H1 (cell line): ENCODE results near the gene SF3B6. TPM values are rescaled to one million over a fixed set of nuclear protein-coding genes. Genes with fewer than 3 reads are reported as not detected.

Experiments
- CTCF ChIA-PET: fragments of 300-600 bp; sonication (Branson Sonifier 250); formaldehyde crosslinking; loops from one replicate; lab custom pipeline; 2021; ENCODE audit not compliant: partially characterized antibody; lab: Charles Lee
- POLR2A ChIA-PET: fragments of 300-600 bp; sonication (Branson Sonifier 250); formaldehyde crosslinking; loops from one replicate; lab custom pipeline; 2021; ENCODE audit warnings: inconsistent platforms; ENCODE audit not compliant: partially characterized antibody; lab: Charles Lee
- DNase-seq, 2 experiments: peaks; one replicate each; pipeline versions ENCODE4 v3.0.0 to v3.0.0-alpha.2; 2010 to 2022; ENCODE audit warnings: low spot score in 2 of 2, low read depth in 1 of 2, mixed read lengths in 1 of 2
- FAIRE-seq: peaks from 2 replicates; lab custom pipeline; 2011; peaks lifted over from hg19 to GRCh38; lab: Jason Lieb, UNC
- H2AFZ ChIP-seq: 2 replicates; pipeline ENCODE4 v1.8.1; 2012; ENCODE audit warnings: low read length, inconsistent platforms
- H2AK5ac ChIP-seq: 2 replicates; pipeline ENCODE4 v1.6.1; 2013; ENCODE audit warnings: low read depth, low read length
- H2BK120ac ChIP-seq: replicated peaks from 2 replicates; pipeline ENCODE3; 2013; ENCODE audit warnings: low read depth, low read length, inconsistent platforms
- H2BK12ac ChIP-seq: 2 replicates; pipeline ENCODE4 v1.6.1; 2013; ENCODE audit warnings: low read depth, low read length
- H2BK15ac ChIP-seq: 2 replicates; pipeline ENCODE4 v1.6.1; 2013; ENCODE audit warnings: low read length
- H2BK20ac ChIP-seq: 2 replicates; pipeline ENCODE4 v1.6.1; 2013; ENCODE audit warnings: low read length
- H2BK5ac ChIP-seq: 2 replicates; pipeline ENCODE4 v1.6.1; 2013; ENCODE audit warnings: low read depth, low read length
- H3K14ac ChIP-seq: 2 replicates; pipeline ENCODE4 v1.6.1; 2013; ENCODE audit warnings: inconsistent platforms; ENCODE audit not compliant: insufficient read length
- H3K18ac ChIP-seq: 2 replicates; pipeline ENCODE4 v1.6.1; 2013; ENCODE audit warnings: low read length; ENCODE audit errors: extremely low read depth
- H3K23ac ChIP-seq: 2 replicates; pipeline ENCODE4 v1.6.1; 2013; ENCODE audit warnings: inconsistent platforms; ENCODE audit not compliant: insufficient read length
- H3K23me2 ChIP-seq: 2 replicates; pipeline ENCODE4 v1.6.1; 2013; ENCODE audit warnings: low read depth, low read length
- H3K27ac ChIP-seq: 2 replicates; pipeline ENCODE4 v1.6.1; 2011; ENCODE audit warnings: low read depth, low read length, inconsistent platforms
- H3K27me3 ChIP-seq, 4 experiments: replicated peaks in 1 of 4; 1 replicate in 1 of 4; 2 replicates in 3 of 4; pipeline versions ENCODE4 v1.6.1 to v1.8.1; 2011 to 2013; ENCODE audit warnings: low read length in 3 of 4, mild to moderate bottlenecking in 3 of 4, inconsistent platforms in 2 of 4, mixed read lengths in 2 of 4, moderate library complexity in 1 of 4; ENCODE audit not compliant: control insufficient read depth in 3 of 4, insufficient read depth in 3 of 4; ENCODE audit errors: extremely low read depth in 1 of 4
- H3K36me3 ChIP-seq, 4 experiments: 2 replicates each; pipeline versions ENCODE4 v1.6.1 to v1.8.1; 2011 to 2013; ENCODE audit warnings: mild to moderate bottlenecking in 4 of 4, low read length in 3 of 4, moderate library complexity in 2 of 4, control low read depth in 1 of 4, inconsistent platforms in 1 of 4; ENCODE audit not compliant: insufficient read depth in 4 of 4, control insufficient read depth in 2 of 4
- H3K4ac ChIP-seq: replicated peaks from 2 replicates; pipeline ENCODE3; 2013; ENCODE audit warnings: low read length, low read depth, mixed read lengths, inconsistent platforms; ENCODE audit not compliant: insufficient read length
- H3K4me1 ChIP-seq, 4 experiments: replicated peaks in 1 of 4; 1 replicate in 1 of 4; 2 replicates in 3 of 4; pipeline versions ENCODE4 v1.6.1 to v1.8.1; 2011 to 2013; ENCODE audit warnings: low read length in 3 of 4, inconsistent platforms in 2 of 4, mixed read lengths in 1 of 4; ENCODE audit not compliant: insufficient read depth in 4 of 4, control insufficient read depth in 3 of 4
- H3K4me2 ChIP-seq, 2 experiments: 2 replicates each; pipeline versions ENCODE4 v1.6.1 to v1.8.1; 2011 to 2013; ENCODE audit warnings: low read depth in 2 of 2, low read length in 2 of 2, control low read depth in 1 of 2, inconsistent platforms in 1 of 2, mild to moderate bottlenecking in 1 of 2; ENCODE audit not compliant: insufficient read depth in 1 of 2
- H3K4me3 ChIP-seq, 4 experiments: fragments of 200-600, 300-600 bp in 1 of 4; sonication (generic), shearing (Covaris generic), sonication (Bioruptor Twin) in 1 of 4; 2 replicates each; pipeline versions ENCODE4 v1.5.1 to v1.8.1; 2011 to 2016; ENCODE audit warnings: low read length in 4 of 4, low read depth in 3 of 4, control low read depth in 2 of 4, inconsistent platforms in 2 of 4, mild to moderate bottlenecking in 2 of 4, mixed read lengths in 1 of 4, moderate library complexity in 1 of 4; ENCODE audit not compliant: insufficient read depth in 2 of 4; ENCODE audit errors: extremely low read depth in 1 of 4
- H3K56ac ChIP-seq: replicated peaks from 2 replicates; pipeline ENCODE3; 2013; ENCODE audit warnings: low read depth, mild to moderate bottlenecking, mixed read lengths, low read length, inconsistent platforms; ENCODE audit not compliant: insufficient read length
- H3K79me1 ChIP-seq: 2 replicates; pipeline ENCODE4 v1.6.1; 2013; ENCODE audit warnings: low read depth, low read length, control low read depth
- H3K79me2 ChIP-seq, 2 experiments: 2 replicates each; pipeline versions ENCODE4 v1.6.1 to v1.8.1; 2012 to 2013; ENCODE audit warnings: low read length in 2 of 2, mild to moderate bottlenecking in 2 of 2, inconsistent platforms in 1 of 2; ENCODE audit not compliant: insufficient read depth in 2 of 2, control insufficient read depth in 1 of 2
- H3K9ac ChIP-seq, 4 experiments: replicated peaks in 1 of 4; 1 replicate in 1 of 4; 2 replicates in 3 of 4; pipeline versions ENCODE4 v1.6.1 to v1.8.1; 2011 to 2013; ENCODE audit warnings: low read depth in 3 of 4, low read length in 3 of 4, control low read depth in 2 of 4, mild to moderate bottlenecking in 2 of 4, moderate library complexity in 2 of 4, inconsistent platforms in 1 of 4; ENCODE audit errors: extremely low read depth in 1 of 4
- H3K9me3 ChIP-seq, 2 experiments: 2 replicates each; pipeline versions ENCODE4 v1.6.1 to v1.8.1; 2012 to 2013; ENCODE audit warnings: mild to moderate bottlenecking in 2 of 2, moderate library complexity in 2 of 2, control low read depth in 1 of 2, inconsistent platforms in 1 of 2, low read depth in 1 of 2, low read length in 1 of 2, mixed read lengths in 1 of 2; ENCODE audit not compliant: insufficient read depth in 2 of 2
- H4K20me1 ChIP-seq, 2 experiments: replicated peaks in 1 of 2; 2 replicates each; pipeline versions ENCODE3 to v1.8.1; 2011 to 2013; ENCODE audit warnings: inconsistent platforms in 2 of 2, low read length in 2 of 2, mild to moderate bottlenecking in 1 of 2; ENCODE audit not compliant: insufficient read depth in 2 of 2, control insufficient read depth in 1 of 2
- H4K5ac ChIP-seq: 2 replicates; pipeline ENCODE4 v1.6.1; 2013; ENCODE audit warnings: low read length, low read depth, mixed read lengths, inconsistent platforms; ENCODE audit not compliant: insufficient read length
- H4K8ac ChIP-seq: 2 replicates; pipeline ENCODE4 v1.8.0; 2013; ENCODE audit warnings: mild to moderate bottlenecking, moderate library complexity, low read length, inconsistent platforms; ENCODE audit not compliant: insufficient read depth; ENCODE audit errors: extremely low read depth
- H4K91ac ChIP-seq: replicated peaks from 2 replicates; pipeline ENCODE3; 2013; ENCODE audit warnings: low read length, mixed read lengths, inconsistent platforms; ENCODE audit not compliant: insufficient read length
- FOSL1 ChIP-seq: IDR thresholded peaks from 2 replicates; pipeline ENCODE4 v1.6.1; 2011; ENCODE audit warnings: mild to moderate bottlenecking, low read depth, low read length, moderate library complexity; ENCODE audit not compliant: insufficient read depth
- JUND ChIP-seq: IDR thresholded peaks from 2 replicates; pipeline ENCODE4 v1.6.1; 2011; ENCODE audit warnings: mild to moderate bottlenecking, improper control_type of control experiment, low read length
- SRF ChIP-seq: IDR thresholded peaks from 2 replicates; pipeline ENCODE4 v1.6.1; 2011; ENCODE audit warnings: mild to moderate bottlenecking, low read depth, low read length, moderate library complexity
- WGBS, 2 experiments: shearing (Covaris generic) in 1 of 2; methylation state at CpG; one replicate each; pipeline versions ENCODE4 v1.1.6 to v1.1.7; 2013 to 2015; ENCODE audit warnings: low lambda C conversion rate in 2 of 2, mixed read lengths in 2 of 2, inconsistent platforms in 1 of 2, low coverage in 1 of 2, missing lambda C conversion rate in 1 of 2; ENCODE audit not compliant: insufficient replicate concordance in 2 of 2, insufficient coverage in 1 of 2, insufficient read length in 1 of 2; ENCODE audit errors: extremely low coverage in 1 of 2, missing lambda C conversion rate in 1 of 2; 5-methylcytosine and 5-hydroxymethylcytosine counted together
- polyA plus RNA-seq, 7 experiments: library from polyadenylated mRNA; depleted of rRNA in 3 of 7; stranded (reverse) in 5 of 7; unstranded in 2 of 7; fragments of >200 nt in 5 of 7; fragments of 200-250 nt in 2 of 7; gene quantifications; 1 replicate in 5 of 7; 2 replicates in 1 of 7; 4 replicates in 1 of 7; pipeline versions ENCODE4 v1.2.1 to v1.2.3, GENCODE V29; 2011 to 2013; ENCODE audit warnings: missing spikeins in 2 of 7, mixed read lengths in 2 of 7
- total RNA-seq: library from RNA; stranded (reverse); fragmentation: NEBNext Ultra II Directional; extraction: Animal tissue kit (Norgen Biotek cat#: 25700); gene quantifications from 2 replicates; pipeline ENCODE4 v1.2.1, GENCODE V29; 2021
- TF ChIP-seq, protein P1 (sequence below): IDR thresholded peaks from 2 replicates; pipeline ENCODE4 v1.6.1; 2012; ENCODE audit warnings: inconsistent platforms

The SF3B6 gene
- total and polyA plus RNA-seq, 2 of the 8 experiments (the other 6 are each of a cell fraction or from before 2014, with no cell fraction given) = 126 to 155 TPM

DNA sequence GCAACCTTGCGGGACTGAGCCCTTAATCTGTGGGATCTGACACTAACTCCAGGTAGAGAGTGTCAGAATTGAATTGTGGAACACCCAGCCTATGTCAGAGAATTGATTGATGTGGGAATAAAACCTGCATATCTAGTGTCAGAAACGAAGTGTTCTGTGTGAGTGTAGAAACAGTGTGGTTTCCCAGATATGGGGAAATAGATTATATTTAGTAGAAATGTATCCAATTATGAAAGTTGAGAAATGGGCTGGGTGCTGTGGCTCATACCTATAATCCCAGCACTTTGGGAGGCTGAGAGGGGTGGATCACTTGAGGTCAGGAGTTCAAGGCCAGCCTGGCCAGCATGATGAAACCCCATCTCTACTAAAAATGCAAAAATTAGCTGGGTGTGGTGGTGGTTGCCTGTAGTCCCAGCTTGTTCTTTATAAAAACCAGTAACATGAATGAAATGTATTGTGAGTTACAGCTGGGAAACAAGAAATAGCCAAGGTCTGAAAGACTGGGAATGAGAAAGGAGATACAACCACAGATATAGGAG, 12.8 kb upstream of the SF3B6 start:
- no peak overlapping the region for H2BK15ac ChIP-seq
- no peak for FAIRE-seq
- no peaks in the 10 kb centered on the region for H3K27me3 ChIP-seq
- H4K91ac ChIP-seq = no peak overlapping the region
- no peak overlapping the region for H2BK120ac ChIP-seq
- H3K4me1 ChIP-seq = peaks cover 2 to 6% (median 6%) of the 10 kb centered on the region in 4 experiments; a peak in 6 of 7 replicates
- no peak overlapping the region for H2BK20ac ChIP-seq
- no peaks in the 10 kb centered on the region for H3K36me3 ChIP-seq
- H3K79me2 ChIP-seq = no peaks in the 10 kb centered on the region
- H2BK12ac ChIP-seq = no peak overlapping the region
- no peaks in the 10 kb centered on the region for H3K9me3 ChIP-seq
- no peak overlapping the region for H3K27ac ChIP-seq
- no peak overlapping the region for H3K4ac ChIP-seq
- H3K79me1 ChIP-seq = no peaks in the 10 kb centered on the region
- H3K23ac ChIP-seq = no peak overlapping the region
- H2AK5ac ChIP-seq = no peak overlapping the region
- ChIA-PET POLR2A (interaction anchor here (0.6 kb wide), 1 partner anchor 209 kb away, joined by 3 read pairs; no protein-coding TSS in a partner anchor), CTCF (interaction anchor here (3.3 kb wide), 1 partner anchor 25 kb away, joined by 8 read pairs; no protein-coding TSS in a partner anchor)
- no peak for TF ChIP-seq SRF
- TF ChIP-seq FOSL1 = no peak
- no peak for TF ChIP-seq JUND
- TF ChIP-seq, protein P1, sequence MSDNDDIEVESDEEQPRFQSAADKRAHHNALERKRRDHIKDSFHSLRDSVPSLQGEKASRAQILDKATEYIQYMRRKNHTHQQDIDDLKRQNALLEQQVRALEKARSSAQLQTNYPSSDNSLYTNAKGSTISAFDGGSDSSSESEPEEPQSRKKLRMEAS = no peak
- no peak overlapping the region for H3K18ac ChIP-seq
- H3K56ac ChIP-seq = no peak overlapping the region
- H3K4me2 ChIP-seq = no peak overlapping the region
- no peaks in the 10 kb centered on the region for H4K20me1 ChIP-seq
- H3K14ac ChIP-seq = no peak overlapping the region
- H4K8ac ChIP-seq = no peak overlapping the region
- peaks cover 8% of the 10 kb centered on the region for H3K23me2 ChIP-seq
- H4K5ac ChIP-seq = no peak overlapping the region
- 62% methylated on average over 2 of the region's 2 CpGs; no CpG with 5 or more reads in 1 of the 2 experiments for WGBS, 2 experiments
- no peak for DNase-seq
- H2AFZ ChIP-seq = no peak overlapping the region
- no peak overlapping the region for H3K9ac ChIP-seq
- no peak overlapping the region for H3K4me3 ChIP-seq
- H2BK5ac ChIP-seq = no peak overlapping the region
